Activated CD8-positive, alpha-beta T cell treated with anti-CD3 and anti-CD28 coated beads, Interleukin-2, amount 10 ng/mL, durations not matched to agents 7 days and 5 days (primary cell): ENCODE measurements around the gene KCTD16. TPM values are rescaled to one million over a fixed set of nuclear protein-coding genes. Genes with fewer than 3 reads are reported as not detected.

Source experiments
- ATAC-seq: fragments of 150-1000 bp; cut with Tn5 transposase; one replicate; pipeline ENCODE4 v1.10.0; 2021; ENCODE audit warnings: moderate library complexity
- CTCF ChIA-PET: fragments of 350-600 bp; sonication (Branson Sonifier 250); formaldehyde crosslinking; loops from one replicate; lab custom pipeline; 2021; ENCODE audit warnings: antibody characterized with exemption; lab: Charles Lee
- POLR2A ChIA-PET: fragments of 350-600 bp; sonication (Branson Sonifier 250); formaldehyde crosslinking; loops from one replicate; lab custom pipeline; 2021; ENCODE audit warnings: antibody characterized with exemption; lab: Charles Lee
- DNase-seq: peaks from one replicate; pipeline ENCODE4 v3.0.0-alpha.2; 2020
- H3K27ac Mint-ChIP-seq: one replicate; pipeline ENCODE4 v1.8.0; 2021; ENCODE audit warnings: mild to moderate bottlenecking, mixed read lengths
- H3K27me3 Mint-ChIP-seq: one replicate; pipeline ENCODE4 v1.8.0; 2021; ENCODE audit warnings: low read depth, mixed read lengths
- H3K36me3 Mint-ChIP-seq: one replicate; pipeline ENCODE4 v1.8.0; 2021; ENCODE audit warnings: low read depth, mixed read lengths
- H3K4me1 Mint-ChIP-seq: one replicate; pipeline ENCODE4 v1.8.0; 2021; ENCODE audit warnings: low read depth, mixed read lengths
- H3K4me3 Mint-ChIP-seq: one replicate; pipeline ENCODE4 v1.8.0; 2021; ENCODE audit warnings: mild to moderate bottlenecking, mixed read lengths
- H3K9me3 Mint-ChIP-seq: one replicate; pipeline ENCODE4 v1.8.0; 2022; ENCODE audit warnings: mixed read lengths; ENCODE audit not compliant: insufficient read depth
- total RNA-seq, 2 experiments: library from RNA; stranded (reverse); gene quantifications; one replicate each; pipeline ENCODE4 v1.2.3, GENCODE V29; 2021

The KCTD16 gene
- total RNA-seq, 2 experiments from 2014 or later, result 0.08 TPM; not detected in 1

DNA sequence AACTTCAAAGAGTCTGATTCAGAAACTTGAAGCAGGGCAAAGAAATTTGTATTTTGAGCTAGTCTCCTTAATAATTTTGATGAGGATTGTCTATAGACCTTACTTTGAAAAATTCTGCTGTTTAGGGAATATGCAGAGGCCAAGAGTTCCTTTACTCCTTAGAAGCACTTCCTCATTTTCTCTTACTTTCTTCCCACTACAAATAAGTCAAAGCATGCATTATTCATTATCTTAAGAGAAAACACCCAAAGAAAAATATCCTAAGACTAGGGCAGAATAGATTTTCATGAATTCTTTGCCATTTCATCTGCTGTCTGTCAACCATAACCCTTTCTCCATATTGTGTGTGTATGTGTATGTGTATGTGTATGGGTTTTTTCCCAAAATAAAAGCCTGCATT, 307.9 kb downstream of the KCTD16 start:
- ChIA-PET POLR2A (no interaction called here), CTCF (no interaction called here)
- Mint-ChIP-seq H3K27ac (no peak overlapping the region), H3K9me3 (peaks cover 3% of the 10 kb centered on the region), H3K4me1 (no peaks in the 10 kb centered on the region), H3K4me3 (no peak overlapping the region), H3K27me3 (no peaks in the 10 kb centered on the region), H3K36me3 (no peaks in the 10 kb centered on the region)
- DNase-seq (no peak), ATAC-seq (no peak)

DNA sequence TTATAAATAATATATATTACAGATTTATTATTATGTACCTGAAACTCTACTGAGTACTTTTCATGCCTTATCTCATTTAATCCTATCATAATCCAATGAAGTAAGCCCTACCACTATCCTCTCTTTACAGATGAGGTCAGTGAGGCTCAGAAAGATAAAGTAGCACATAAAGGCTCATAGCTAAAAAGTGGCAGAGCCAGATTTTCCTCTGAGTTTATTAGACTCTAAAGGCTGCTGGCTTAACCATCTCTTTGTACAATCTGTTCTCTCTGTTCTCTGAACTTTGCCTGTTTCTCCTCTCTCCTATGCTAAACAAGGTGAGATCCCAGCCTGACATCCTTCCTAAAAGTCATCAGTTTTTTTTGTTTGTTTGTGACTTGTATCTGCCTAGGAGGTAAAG, 311.2 kb downstream of the KCTD16 start:
- no peak for DNase-seq
- Mint-ChIP-seq H3K4me1 (no peaks in the 10 kb centered on the region), H3K36me3 (no peaks in the 10 kb centered on the region), H3K27ac (no peak overlapping the region), H3K27me3 (no peaks in the 10 kb centered on the region), H3K9me3 (peaks cover 3% of the 10 kb centered on the region), H3K4me3 (no peak overlapping the region)
- no peak for ATAC-seq
- CTCF ChIA-PET, result no interaction called here
- POLR2A ChIA-PET, result no interaction called here

DNA sequence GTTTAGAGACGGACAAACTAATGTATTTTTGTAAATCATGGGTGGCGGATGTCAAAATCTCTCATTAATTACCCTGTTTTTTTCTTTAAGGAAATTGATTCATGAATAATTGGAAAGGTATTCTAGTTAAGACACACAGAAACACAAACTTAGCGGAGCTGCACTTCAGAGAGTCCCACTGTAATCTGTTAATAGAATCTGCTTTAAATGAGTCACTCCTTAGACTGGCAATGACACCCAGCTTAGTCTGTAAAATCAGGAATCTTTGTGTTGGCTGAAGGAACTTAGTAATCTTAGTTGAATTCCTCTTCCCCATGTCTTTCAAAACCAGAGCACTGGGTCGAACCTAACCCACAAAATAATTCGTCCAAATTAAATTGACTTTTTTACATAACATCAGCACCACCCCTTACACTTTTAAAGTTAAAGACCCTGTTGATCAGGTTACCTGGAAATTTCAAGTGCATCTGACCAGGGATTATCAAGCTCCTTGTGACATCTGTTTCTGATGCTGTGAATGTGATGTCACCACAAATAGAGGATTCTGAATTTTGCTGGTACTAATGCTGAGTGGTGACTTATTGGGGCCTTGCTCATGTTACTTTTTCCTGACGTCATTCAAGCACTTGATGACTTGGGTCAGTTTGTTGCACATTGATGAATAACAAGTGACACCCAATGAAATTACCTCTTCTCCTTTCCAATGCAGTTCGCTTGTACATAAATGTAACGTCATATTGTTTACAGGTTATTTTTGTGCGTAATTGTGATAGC, 313.6 kb downstream of the KCTD16 start:
- H3K4me1 Mint-ChIP-seq, result no peaks in the 10 kb centered on the region
- H3K9me3 Mint-ChIP-seq, result peaks cover 3% of the 10 kb centered on the region
- H3K36me3 Mint-ChIP-seq, result no peaks in the 10 kb centered on the region
- H3K4me3 Mint-ChIP-seq, result no peak overlapping the region
- ATAC-seq, result no peak
- DNase-seq, result no peak
- CTCF ChIA-PET, result no interaction called here
- no peak overlapping the region for H3K27ac Mint-ChIP-seq
- POLR2A ChIA-PET, result no interaction called here
- no peaks in the 10 kb centered on the region for H3K27me3 Mint-ChIP-seq

DNA sequence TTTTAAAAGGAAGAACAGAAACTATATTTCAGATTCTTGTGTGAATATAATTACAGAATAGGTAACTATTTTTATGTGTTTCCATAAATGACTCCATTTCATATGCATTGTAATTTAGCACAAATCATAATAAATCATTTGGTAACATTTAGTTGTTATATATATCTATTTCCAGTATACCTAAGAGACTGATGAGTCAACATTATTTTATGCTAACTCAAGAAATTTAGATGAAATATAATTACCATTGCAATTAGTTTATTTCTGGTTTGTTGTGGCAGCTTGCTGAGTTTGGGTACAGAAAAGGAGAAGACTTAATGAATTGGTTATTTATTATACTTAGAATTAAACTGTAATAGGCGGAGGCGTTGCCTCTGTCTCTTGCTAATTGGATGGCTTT, 314.9 kb downstream of the KCTD16 start:
- Mint-ChIP-seq H3K4me1 (no peaks in the 10 kb centered on the region), H3K27ac (no peak overlapping the region), H3K4me3 (no peak overlapping the region), H3K27me3 (no peaks in the 10 kb centered on the region), H3K36me3 (no peaks in the 10 kb centered on the region), H3K9me3 (peaks cover 9% of the 10 kb centered on the region)
- CTCF ChIA-PET, result no interaction called here
- DNase-seq, result no peak
- POLR2A ChIA-PET, result no interaction called here
- ATAC-seq, result no peak

DNA sequence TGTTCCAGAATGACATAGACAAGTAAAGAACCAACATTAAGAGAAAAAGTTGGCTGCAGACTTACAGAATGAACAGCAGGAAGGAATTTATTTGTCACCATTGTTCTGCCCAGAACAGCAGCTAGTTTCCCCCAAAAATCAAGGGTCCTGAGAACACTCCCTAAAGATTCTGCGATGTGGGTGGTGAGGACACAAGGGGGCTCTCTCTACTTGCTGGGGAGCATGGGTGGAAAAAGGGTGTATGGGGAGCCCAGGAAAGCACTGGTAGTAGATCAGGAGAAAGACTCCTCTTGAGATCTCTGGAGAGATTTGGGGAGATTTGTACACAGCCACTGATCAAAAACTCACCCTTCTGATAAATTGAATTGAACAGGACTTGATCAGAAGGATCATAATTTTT, 316.5 kb downstream of the KCTD16 start:
- no peak overlapping the region for H3K4me3 Mint-ChIP-seq
- no peak overlapping the region for H3K27ac Mint-ChIP-seq
- ATAC-seq, result no peak
- ChIA-PET CTCF (no interaction called here), POLR2A (no interaction called here)
- DNase-seq, result no peak
- H3K36me3 Mint-ChIP-seq, result no peaks in the 10 kb centered on the region
- H3K9me3 Mint-ChIP-seq, result peaks cover 20% of the 10 kb centered on the region
- no peaks in the 10 kb centered on the region for H3K27me3 Mint-ChIP-seq
- no peaks in the 10 kb centered on the region for H3K4me1 Mint-ChIP-seq

DNA sequence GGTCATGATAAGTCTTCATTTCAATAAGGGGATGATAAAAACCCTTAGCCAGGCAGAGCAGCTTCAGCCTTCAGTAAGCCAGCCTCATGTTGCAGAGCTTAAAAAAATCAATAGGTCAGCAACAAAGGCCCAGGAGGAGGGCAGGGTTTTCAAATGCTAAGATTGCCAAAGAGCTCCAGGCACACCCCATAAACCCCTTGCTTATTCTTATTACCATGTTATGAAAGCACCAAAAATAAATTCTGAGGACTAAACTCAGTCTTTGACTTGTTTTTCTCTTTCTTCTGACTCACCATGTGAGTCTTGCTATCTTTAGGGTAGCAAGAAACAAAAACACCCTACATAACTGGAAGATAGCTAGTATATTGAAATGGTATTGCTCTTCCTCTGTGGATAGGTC, 317.1 kb downstream of the KCTD16 start:
- no peak overlapping the region for H3K4me3 Mint-ChIP-seq
- no peaks in the 10 kb centered on the region for H3K36me3 Mint-ChIP-seq
- H3K27ac Mint-ChIP-seq, result no peak overlapping the region
- ChIA-PET CTCF (no interaction called here), POLR2A (no interaction called here)
- peaks cover 20% of the 10 kb centered on the region for H3K9me3 Mint-ChIP-seq
- H3K27me3 Mint-ChIP-seq, result no peaks in the 10 kb centered on the region
- H3K4me1 Mint-ChIP-seq, result no peaks in the 10 kb centered on the region
- ATAC-seq (no peak), DNase-seq (no peak)

DNA sequence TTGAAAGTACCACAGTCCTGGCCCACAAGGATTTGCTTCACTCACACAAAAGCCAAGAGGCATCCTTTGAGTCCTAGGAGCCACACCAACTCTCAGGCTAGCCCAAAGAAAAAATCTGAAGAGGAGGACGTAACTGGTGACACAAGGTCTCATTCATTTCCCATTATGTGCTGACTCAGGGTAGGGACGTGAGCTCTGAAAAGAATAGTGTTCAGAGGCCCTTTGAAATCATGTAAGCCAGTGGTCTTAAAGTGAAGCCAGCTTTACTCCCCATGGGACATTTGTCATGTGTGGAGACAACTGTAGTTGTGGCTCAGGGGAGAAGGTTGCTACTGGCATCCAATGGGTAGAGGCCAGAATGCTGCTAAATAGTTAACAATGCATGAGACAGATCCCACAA, 332.4 kb downstream of the KCTD16 start:
- Mint-ChIP-seq H3K4me1 (no peaks in the 10 kb centered on the region), H3K9me3 (no peaks in the 10 kb centered on the region), H3K27ac (no peak overlapping the region), H3K4me3 (no peak overlapping the region), H3K27me3 (no peaks in the 10 kb centered on the region), H3K36me3 (no peaks in the 10 kb centered on the region)
- ATAC-seq, result no peak
- CTCF ChIA-PET, result no interaction called here
- DNase-seq, result no peak
- POLR2A ChIA-PET, result no interaction called here

DNA sequence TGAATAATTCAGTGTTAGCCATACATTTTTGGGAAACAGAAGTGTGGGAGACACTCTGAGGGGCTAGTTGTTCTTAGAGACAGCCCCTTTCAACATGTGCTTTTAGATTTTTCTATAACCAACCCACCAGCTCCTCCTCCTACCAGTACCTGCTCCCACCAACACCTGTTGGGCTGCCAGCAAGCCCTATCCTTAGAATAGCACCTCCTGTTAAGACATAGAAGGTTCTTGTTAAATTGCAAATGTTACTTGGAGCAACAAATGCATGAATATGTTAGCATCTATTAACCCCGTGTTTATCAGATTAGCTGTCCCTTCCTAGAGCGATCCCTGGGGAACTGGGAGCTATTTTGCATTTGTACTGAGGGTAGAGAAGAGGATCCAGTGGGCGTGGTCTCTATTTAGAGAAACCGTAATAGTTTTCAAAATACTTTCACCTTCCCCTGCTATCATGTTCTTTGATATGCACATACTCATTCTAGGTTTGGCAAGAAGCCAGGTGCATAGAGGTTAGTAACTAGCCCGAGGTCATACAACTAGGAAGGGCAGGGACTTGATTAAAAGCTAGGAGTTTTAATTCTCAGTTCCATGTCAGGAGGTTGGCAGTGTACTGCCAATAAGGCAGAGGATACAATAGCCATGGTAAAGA, 334.4 kb downstream of the KCTD16 start:
- ATAC-seq, result no peak
- no peaks in the 10 kb centered on the region for H3K4me1 Mint-ChIP-seq
- no peaks in the 10 kb centered on the region for H3K27me3 Mint-ChIP-seq
- no peaks in the 10 kb centered on the region for H3K9me3 Mint-ChIP-seq
- ChIA-PET POLR2A (no interaction called here), CTCF (no interaction called here)
- H3K27ac Mint-ChIP-seq, result no peak overlapping the region
- no peak overlapping the region for H3K4me3 Mint-ChIP-seq
- no peak for DNase-seq
- no peaks in the 10 kb centered on the region for H3K36me3 Mint-ChIP-seq

DNA sequence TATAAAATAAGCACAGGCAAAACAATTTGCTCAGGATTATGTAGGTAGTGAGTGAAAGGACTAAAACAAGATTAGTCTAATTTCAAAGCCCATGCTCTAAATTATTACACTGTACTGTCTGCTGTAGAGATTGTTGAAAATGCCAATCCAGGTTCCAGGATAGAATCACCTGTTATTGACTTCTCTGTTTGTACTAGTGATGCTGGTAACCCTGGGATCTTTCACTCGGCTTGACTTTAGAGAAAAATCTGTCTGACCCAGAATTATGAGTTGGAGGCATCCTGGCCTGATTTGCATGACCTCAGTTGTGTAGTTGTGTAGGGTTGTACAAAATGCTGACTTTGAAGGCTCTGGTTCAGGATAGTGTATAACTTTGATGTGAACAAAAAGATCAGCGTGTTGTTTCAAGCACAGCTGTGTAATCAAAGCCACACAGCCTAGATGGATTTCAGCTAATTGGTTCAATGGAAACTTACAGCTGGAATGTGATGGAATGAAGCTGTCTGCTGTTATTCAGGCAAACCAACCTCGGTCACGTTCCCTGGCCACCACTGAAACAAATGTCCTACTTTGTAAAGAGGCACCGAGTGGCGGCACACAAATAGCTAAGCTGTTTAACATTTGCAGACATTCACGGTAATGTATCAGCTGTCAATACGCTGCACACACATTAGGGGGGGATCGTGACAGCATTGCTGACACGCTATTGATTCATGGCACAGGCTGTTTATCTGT, 340.3 kb downstream of the KCTD16 start:
- Mint-ChIP-seq H3K27ac (no peak overlapping the region), H3K36me3 (no peaks in the 10 kb centered on the region), H3K4me3 (no peak overlapping the region), H3K9me3 (no peaks in the 10 kb centered on the region), H3K27me3 (no peaks in the 10 kb centered on the region), H3K4me1 (no peaks in the 10 kb centered on the region)
- DNase-seq, result no peak
- ChIA-PET POLR2A (no interaction called here), CTCF (no interaction called here)
- no peak for ATAC-seq

DNA sequence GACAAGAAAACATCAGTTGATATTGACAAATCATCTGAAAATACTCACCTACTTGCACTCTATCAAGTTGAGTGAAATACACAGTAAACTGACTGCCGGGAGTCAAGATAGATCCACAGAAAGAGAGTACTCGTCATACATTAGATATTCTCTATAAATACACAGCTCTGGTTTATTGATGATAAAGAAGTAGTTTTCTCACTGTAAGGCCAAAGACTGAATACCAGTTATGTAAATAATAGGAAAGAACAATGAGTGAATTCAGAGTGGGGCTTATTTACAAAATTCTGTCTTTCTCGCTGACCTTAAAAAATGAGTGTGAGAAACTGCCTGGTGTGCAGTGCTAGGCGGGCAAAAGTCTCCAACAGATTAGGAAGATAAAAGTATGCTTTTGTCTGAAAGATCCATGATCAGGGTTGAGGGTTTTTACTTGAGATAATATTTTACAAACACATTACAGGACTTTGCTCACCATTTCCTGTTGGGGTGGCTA, 341.0 kb downstream of the KCTD16 start:
- H3K4me1 Mint-ChIP-seq, result no peaks in the 10 kb centered on the region
- DNase-seq (no peak), ATAC-seq (no peak)
- H3K27ac Mint-ChIP-seq, result no peak overlapping the region
- H3K36me3 Mint-ChIP-seq, result no peaks in the 10 kb centered on the region
- no peaks in the 10 kb centered on the region for H3K9me3 Mint-ChIP-seq
- no peaks in the 10 kb centered on the region for H3K27me3 Mint-ChIP-seq
- POLR2A ChIA-PET, result no interaction called here
- CTCF ChIA-PET, result no interaction called here
- H3K4me3 Mint-ChIP-seq, result no peak overlapping the region

DNA sequence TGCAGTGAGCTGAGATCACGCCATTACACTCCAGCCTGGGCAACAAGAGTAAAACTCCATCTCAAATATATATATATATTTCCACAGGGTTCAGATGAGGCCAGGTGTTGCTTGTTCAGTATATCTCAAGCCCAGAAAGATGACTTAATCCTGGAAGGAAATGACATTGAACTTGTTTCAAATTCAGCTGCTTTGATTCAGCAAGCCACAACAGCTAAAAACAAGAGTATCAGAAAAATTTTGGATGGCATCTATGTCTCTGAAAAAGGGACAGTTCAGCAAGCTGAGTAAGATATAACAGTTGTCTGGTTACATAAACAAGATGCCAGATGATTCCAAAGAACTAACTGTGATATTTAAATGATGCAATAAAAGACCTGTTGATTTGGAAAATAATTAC, 352.0 kb downstream of the KCTD16 start:
- Mint-ChIP-seq H3K4me1 (no peaks in the 10 kb centered on the region), H3K27ac (no peak overlapping the region), H3K36me3 (no peaks in the 10 kb centered on the region), H3K9me3 (peaks cover 3% of the 10 kb centered on the region), H3K4me3 (no peak overlapping the region), H3K27me3 (no peaks in the 10 kb centered on the region)
- ChIA-PET CTCF (no interaction called here), POLR2A (no interaction called here)
- ATAC-seq (no peak), DNase-seq (no peak)

DNA sequence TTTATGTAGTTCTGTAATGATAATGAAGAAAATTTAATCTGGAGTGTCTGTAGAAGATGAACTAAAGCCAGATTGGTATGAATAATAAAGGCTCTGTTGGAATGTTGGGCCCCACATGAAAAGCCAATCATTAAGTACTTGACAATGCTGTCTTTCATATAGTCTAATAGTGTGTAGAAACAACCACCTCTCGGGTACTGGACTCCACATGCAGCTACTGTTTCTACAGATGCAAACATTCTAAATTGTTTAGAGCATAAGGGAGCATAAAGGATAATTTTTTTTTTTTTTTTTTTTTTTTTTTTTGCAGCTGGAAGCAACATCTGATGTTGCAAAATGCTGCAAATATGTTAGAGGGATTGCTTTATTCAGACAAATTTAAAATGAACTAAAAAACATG, 354.3 kb downstream of the KCTD16 start:
- Mint-ChIP-seq H3K4me1 (no peaks in the 10 kb centered on the region), H3K27me3 (no peaks in the 10 kb centered on the region), H3K27ac (no peak overlapping the region), H3K4me3 (no peak overlapping the region), H3K9me3 (peaks cover 3% of the 10 kb centered on the region), H3K36me3 (no peaks in the 10 kb centered on the region)
- ChIA-PET POLR2A (no interaction called here), CTCF (no interaction called here)
- ATAC-seq (no peak), DNase-seq (no peak)
